GM19455 (cell line): ENCODE measurements around the gene PXMP2.
A peak's percentile ranks its signal among the peaks of the same experiment; 100 is the strongest.
"Not testable (repeated sequence)": the region's sequence is repeated elsewhere in the genome, so short reads cannot be mapped to it uniquely, and the experiment has no call there.

Experiments
- ATAC-seq: cut with Tn5 transposase; IDR thresholded peaks from one replicate; pipeline ENCODE4 v1.9.1; 2021; ENCODE audit not compliant: unreplicated experiment

The PXMP2 gene

DNA sequence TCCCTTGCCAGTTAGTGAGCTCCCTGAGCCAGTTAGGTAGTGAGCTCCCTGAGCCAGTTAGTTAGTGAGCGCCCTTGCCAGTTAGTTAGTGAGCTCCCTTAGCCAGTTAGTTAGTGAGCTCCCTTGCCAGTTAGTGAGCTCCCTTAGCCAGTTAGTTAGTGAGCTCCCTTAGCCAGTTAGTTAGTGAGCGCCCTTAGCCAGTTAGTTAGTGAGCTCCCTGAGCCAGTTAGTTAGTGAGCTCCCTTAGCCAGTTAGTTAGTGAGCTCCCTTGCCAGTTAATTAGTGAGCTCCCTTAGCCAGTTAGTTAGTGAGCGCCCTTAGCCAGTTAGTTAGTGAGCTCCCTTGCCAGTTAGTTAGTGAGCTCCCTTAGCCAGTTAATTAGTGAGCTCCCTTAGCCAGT lies 4.6 kb downstream of the PXMP2 start:
- not testable (repeated sequence) for ATAC-seq

DNA sequence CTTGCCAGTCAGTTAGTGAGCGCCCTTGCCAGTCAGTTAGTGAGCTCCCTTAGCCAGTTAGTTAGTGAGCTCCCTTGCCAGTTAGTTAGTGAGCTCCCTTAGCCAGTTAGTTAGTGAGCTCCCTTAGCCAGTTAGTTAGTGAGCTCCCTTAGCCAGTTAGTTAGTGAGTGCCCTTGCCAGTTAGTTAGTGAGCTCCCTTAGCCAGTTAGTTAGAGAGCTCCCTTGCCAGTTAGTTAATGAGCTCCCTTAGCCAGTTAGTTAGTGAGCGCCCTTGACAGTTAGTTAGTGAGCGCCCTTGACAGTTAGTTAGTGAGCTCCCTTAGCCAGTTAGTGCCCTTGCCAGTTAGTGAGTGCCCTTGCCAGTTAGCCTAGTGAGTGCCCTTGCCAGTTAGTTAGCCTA lies 7.5 kb downstream of the PXMP2 start:
- ATAC-seq, result not testable (repeated sequence)

DNA sequence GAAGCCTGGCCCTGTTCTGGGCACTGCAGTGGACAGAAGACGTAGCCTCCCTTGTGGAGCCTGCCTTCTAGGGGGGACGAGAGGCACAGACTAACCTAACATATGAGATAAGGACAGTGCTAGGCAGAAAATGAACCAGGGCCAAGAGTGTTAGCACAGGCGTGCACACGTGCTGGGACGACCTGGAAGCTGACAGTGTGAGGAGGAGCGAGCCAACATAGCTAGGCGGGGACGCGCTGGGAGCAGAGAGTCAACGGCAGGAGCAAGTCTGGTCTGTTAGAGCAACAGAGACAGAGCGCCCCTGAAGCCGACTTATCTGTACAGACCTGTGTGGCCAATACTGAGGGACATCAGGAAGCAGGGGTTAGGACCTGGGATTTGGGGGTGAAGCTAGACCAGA lies 8.0 kb downstream of the PXMP2 start:
- no peak for ATAC-seq

GRCh38 chr12:132698341-132698740 lies 11.0 kb downstream of the PXMP2 start:
- ATAC-seq, result no peak

DNA sequence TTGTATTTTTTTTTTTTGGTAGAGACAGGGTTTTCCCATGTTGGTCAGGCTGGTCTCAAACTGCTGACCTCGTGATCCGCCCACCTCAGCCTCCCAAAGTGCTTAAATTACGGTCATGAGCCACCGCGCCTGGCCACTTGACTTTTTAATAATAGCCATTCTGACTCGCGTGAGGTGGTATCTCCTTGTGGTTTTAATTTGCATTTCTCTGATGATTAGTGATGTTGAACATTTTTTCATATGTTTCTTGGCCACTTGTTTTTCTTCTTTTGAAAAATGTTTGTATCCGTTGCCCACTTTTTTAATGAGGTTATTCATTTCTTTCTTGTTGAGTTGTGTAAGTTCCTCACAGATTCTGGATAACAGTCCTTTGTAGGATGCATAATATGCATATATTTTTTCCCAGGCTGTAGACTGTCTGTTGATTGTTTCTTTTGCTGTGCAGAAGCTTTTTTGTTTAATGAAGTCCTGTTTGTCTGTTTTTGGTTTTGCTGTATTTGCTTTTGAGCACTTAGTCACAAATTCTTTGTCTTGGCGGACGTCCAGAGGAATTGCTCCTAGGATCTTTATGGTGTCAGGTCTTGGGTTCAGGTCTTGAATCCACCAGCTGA lies 12.9 kb downstream of the PXMP2 start:
- ATAC-seq, result no peak

- no peak for ATAC-seq
Measured at GRCh38 chr12:132702640-132703039, 15.3 kb downstream of the PXMP2 start.

DNA sequence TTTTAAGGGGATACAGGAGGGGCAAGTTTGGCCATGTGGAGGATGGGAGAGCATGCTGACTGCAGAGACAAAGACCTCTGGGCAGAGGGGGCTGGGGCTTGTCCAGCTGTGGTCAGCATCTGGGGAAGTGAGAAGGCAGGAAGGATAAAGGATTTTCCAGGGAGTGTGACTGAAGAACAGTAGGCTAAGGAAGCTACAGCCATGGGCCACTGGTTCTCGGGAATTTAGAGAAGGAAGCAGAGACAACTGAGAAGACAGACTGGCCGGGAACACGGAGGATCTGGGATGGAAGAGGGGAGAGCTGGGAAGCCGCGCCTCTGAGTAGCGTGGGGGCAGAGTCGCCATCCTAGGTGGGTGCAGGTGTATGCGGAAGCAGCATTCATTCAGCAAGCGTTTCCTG lies 16.3 kb downstream of the PXMP2 start:
- ATAC-seq, result no peak

- ATAC-seq, result no peak
Measured at GRCh38 chr12:132707241-132707640, 19.9 kb downstream of the PXMP2 start.

DNA sequence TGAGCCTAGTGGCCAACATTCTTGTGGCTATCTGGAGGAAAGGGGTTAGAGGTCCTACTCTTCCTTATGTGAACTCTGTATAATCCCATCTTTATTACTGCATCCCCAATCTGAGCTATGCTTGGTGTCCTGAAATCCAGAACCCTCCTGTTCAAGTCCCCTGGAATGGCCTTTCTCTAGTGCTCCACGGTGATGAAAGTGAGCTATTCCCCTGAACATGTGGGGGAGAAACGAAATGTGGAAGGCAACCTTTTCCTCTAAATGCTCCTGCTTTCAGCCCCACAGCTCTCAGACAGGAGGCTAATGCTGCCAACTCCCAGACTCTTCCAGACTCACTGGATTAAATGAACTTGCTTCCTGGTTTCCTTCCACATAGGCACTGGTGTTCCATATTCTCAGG lies 20.8 kb downstream of the PXMP2 start:
- no peak for ATAC-seq

- peak; percentile 31 for ATAC-seq
Measured at GRCh38 chr12:132710043-132710404, 22.6 kb downstream of the PXMP2 start.

DNA sequence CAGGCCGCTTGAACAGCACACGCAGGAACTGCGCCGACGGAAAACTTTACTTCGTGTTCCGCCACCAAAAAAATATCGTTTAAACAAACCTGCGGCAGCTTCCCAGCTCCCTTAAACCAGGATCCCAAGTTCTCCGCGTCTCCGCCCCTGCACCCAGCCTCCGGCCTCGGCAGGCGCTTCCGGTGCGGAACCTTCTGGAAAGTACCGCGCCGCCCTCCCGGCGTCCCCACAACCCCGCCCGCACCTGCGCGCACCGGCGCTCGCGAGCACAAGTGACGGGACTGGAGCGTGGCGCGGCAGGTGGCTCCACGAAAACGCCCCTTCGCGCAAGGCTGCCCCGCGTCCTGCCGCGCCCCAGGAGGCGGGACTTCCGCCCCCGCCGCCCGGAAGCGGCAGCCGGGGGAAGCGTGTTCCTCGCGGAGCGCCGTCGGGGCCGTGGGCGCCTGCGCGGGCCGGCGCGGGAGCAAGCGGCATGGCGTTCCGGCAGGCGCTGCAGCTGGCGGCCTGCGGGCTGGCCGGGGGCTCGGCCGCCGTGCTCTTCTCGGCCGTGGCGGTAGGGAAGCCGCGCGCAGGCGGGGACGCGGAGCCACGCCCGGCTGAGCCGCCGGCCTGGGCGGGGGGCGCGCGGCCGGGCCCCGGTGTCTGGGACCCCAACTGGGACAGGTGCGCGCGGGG lies 23.2 kb downstream of the PXMP2 start, which contains the start of gene PGAM5:
PGAM5 (plus strand) TSS at position 438 of the 675 bp plus-strand sequence; CDS start at position 473, 35 bp downstream.
- ATAC-seq, result peak; percentile 88

- ATAC-seq, result peak; percentile 26
Measured at GRCh38 chr12:132711080-132711843, 23.9 kb downstream of the PXMP2 start.

DNA sequence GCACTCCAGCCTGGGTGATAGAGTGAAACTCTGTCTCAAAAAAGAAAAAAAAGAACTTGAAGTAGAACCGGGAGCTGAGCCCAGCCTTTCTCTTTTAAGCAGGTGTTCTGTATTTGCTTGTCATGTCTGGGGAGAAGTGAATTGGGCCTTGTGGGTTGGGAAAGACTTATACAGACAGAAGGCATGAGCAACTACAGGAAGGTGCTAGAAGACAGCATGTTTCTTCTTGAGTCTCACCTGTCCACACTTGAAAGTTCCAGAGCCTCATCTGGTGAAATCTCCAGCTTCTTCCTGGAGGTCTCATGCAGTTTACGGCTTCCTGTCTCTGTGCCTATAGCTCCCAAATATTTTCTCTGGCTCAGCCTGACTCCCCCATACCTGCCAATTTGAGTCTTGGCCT lies 25.7 kb downstream of the PXMP2 start:
- ATAC-seq, result no peak

- no peak for ATAC-seq
Measured at GRCh38 chr12:132715874-132716273, 28.5 kb downstream of the PXMP2 start.

DNA sequence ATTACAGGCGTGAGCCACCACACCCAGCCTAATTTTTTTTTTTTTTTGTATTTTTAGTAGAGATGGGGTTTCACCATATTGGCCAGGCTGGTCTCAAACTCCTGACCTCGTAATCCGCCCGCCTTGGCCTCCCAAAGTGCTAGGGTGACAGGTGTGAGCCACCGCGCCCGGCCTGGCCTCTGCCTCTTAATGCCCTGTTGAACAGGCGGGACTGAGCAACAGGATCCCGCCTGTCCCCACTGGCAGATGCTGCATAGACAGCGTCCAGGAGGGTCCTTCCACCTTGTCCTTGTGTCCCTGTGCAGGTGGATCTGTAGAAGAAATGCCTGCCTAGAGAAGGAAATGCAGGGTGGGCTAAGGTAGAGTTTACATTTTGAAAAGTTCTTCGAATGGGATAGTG lies 29.0 kb downstream of the PXMP2 start:
- no peak for ATAC-seq

DNA sequence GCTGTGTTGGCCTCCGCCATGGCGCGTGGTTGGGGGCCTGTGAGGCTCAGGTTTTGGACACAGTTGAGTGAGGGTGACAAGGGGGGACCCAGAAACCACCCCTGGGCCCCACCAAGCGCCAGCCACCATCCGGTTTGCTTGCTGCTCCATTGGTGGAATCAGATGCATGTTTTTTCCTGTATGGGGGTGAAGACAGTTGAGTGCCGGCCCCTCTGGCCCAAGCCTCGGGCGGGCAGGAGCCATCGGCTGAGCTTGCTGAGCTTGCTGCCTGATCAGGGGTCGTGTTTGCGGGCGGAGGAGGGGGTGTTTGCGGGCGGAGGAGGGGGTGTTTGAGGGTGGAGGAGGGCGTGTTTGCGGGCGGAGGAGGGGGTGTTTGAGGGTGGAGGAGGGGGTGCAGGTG lies 29.6 kb downstream of the PXMP2 start:
- ATAC-seq, result no peak

DNA sequence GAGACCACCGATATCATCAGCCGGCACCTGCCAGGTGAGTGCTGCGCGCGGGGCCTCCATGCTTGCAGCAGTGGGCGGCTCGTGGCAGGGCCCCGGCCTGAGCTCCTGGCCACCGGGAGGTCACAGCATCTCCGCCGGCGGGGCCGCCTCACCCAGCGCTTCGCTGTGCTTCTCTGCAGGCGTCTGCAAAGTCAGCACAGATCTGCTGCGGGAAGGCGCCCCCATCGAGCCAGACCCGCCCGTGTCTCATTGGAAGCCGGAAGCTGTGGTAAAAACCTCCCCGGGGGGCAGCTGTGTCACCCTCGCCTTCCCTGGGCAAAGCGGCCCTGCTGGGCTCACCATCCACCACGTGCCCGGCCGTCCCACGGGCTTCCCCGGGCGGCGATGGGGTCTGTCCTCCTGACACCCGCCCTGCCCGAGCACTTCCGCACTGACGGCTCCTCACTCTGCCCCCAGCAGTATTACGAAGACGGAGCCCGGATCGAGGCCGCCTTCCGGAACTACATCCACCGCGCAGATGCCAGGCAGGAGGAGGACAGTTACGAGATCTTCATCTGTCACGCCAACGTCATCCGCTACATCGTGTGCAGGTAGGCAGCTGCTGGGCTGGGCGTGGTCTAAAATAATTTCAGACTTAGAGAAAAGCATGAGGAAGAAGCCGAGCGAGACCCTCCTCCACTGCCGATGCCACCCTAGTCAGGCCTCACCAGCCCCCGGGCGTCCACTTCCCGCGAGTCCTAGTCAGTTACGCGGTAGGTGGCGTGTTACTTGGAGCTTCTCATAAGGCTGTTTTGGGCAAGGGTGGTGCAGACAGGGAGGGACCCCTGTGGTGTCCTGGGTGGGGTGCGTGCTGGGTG lies 30.4 kb downstream of the PXMP2 start:
- ATAC-seq, result no peak

DNA sequence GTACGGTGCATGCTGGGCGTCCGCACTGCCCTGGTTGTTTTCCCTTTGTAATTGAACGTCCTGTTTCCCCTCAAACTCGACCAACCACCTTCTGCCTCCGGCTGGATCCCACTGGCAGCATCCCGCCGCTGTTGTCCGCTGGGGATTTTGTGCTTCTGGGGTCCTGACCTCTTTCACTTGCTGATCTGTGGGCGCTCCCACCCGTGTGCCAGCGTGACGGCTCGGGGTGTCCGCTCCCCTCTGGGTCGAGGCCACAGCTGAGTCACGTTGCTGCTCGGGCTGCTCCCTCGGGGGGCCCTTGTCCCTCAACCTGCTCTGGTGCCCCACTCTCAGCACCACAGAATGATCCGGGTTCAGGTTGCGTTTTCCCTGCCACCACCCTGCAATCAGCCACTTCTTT lies 31.3 kb downstream of the PXMP2 start:
- ATAC-seq, result no peak

GRCh38 chr12:132719141-132719953 lies 32.0 kb downstream of the PXMP2 start:
- ATAC-seq, result no peak

DNA sequence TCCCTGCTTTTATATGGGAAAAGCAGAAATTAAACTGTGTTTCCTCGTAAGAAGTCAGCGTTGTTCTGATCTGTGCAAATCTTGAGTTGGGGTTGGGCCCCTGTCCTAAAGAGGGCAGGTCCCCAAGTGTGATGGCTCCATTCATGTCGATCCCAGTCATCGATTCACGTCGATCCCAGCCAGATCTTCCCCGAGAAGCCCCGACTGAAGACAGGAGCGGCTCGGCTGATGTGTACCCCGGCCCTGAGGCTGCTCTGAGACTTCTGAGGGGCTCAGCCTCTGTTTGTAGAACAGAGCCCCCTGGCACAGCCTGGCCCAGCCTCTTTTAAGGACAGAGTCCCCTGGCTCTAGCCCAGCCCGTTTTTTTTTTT lies 32.6 kb downstream of the PXMP2 start:
- ATAC-seq, result no peak
